Endothelial cell of umbilical vein (primary cell): ENCODE data around the gene LRFN3. TPM values are rescaled to one million over a fixed set of nuclear protein-coding genes. Genes with fewer than 3 reads are reported as not detected.

Source experiments
- BruUV-seq: library from RNA; stranded (reverse); fragments of 400-500 nt; replicated peaks from 2 replicates; lab custom pipeline; 2021; lab: Mats Ljungman, UMichigan
- CTCF ChIA-PET: fragments of 300-600, 350-600 bp; sonication (Branson Sonifier 250); formaldehyde crosslinking; loops from one replicate; lab custom pipeline; 2021; ENCODE audit warnings: antibody characterized with exemption, inconsistent platforms; lab: Charles Lee
- POLR2A ChIA-PET: fragments of 300-600, 350-600 bp; sonication (Branson Sonifier 250); formaldehyde crosslinking; loops from one replicate; lab custom pipeline; 2021; ENCODE audit warnings: antibody characterized with exemption, inconsistent platforms; lab: Charles Lee
- DNase-seq: peaks from one replicate; pipeline ENCODE4 v3.0.0-alpha.2; 2011; ENCODE audit warnings: low read depth, low spot score
- FAIRE-seq: peaks from 2 replicates; lab custom pipeline; 2011; peaks lifted over from hg19 to GRCh38; lab: Jason Lieb, UNC
- H2AFZ ChIP-seq: 2 replicates; pipeline ENCODE4 v1.6.0; 2012; ENCODE audit warnings: low read depth, low read length, control low read depth, inconsistent platforms
- H3K27ac ChIP-seq: 2 replicates; pipeline ENCODE4 v1.5.1; 2011; ENCODE audit warnings: low read depth, mild to moderate bottlenecking, control low read depth, low read length, moderate library complexity; ENCODE audit not compliant: insufficient read depth
- H3K27me3 ChIP-seq, 2 experiments: 2 replicates each; pipeline versions ENCODE4 v1.6.0 to v1.6.1; 2011; ENCODE audit warnings: low read length in 2 of 2, mixed read lengths in 1 of 2; ENCODE audit not compliant: control insufficient read depth in 2 of 2, insufficient read depth in 2 of 2
- H3K36me3 ChIP-seq, 2 experiments: 2 replicates in 1 of 2; 3 replicates in 1 of 2; pipeline ENCODE4 v1.5.1; 2011; ENCODE audit warnings: low read length in 2 of 2, mild to moderate bottlenecking in 1 of 2, moderate library complexity in 1 of 2; ENCODE audit not compliant: control insufficient read depth in 2 of 2, insufficient read depth in 2 of 2; ENCODE audit errors: extremely low read depth in 1 of 2
- H3K4me1 ChIP-seq: 3 replicates; pipeline ENCODE4 v1.5.1; 2011; ENCODE audit warnings: mild to moderate bottlenecking, low read length; ENCODE audit not compliant: control insufficient read depth, insufficient read depth; ENCODE audit errors: extremely low read depth
- H3K4me2 ChIP-seq: 2 replicates; pipeline ENCODE4 v1.6.1; 2011; ENCODE audit warnings: low read length, control low read depth, mixed read lengths; ENCODE audit not compliant: insufficient read depth
- H3K4me3 ChIP-seq, 3 experiments: fragments of 200-600 bp in 1 of 3; sonication (generic), shearing (Covaris generic) in 1 of 3; replicated peaks in 1 of 3; 2 replicates each; pipeline ENCODE4 v1.5.1; 2011 to 2016; ENCODE audit warnings: control low read depth in 3 of 3, low read length in 3 of 3, mild to moderate bottlenecking in 2 of 3, inconsistent platforms in 1 of 3, low read depth in 1 of 3, moderate library complexity in 1 of 3; ENCODE audit not compliant: insufficient read depth in 1 of 3
- H3K79me2 ChIP-seq: 2 replicates; pipeline ENCODE4 v1.6.0; 2012; ENCODE audit warnings: low read length, inconsistent platforms; ENCODE audit not compliant: control insufficient read depth, insufficient read depth
- H3K9ac ChIP-seq: replicated peaks from 2 replicates; pipeline ENCODE3; 2011; ENCODE audit warnings: low read length, control low read depth; ENCODE audit not compliant: insufficient read depth; ENCODE audit errors: extremely low read depth
- H3K9me1 ChIP-seq: replicated peaks from 3 replicates; pipeline ENCODE4 v1.6.0; 2011; ENCODE audit warnings: mild to moderate bottlenecking, low read length; ENCODE audit not compliant: control insufficient read depth, insufficient read depth; ENCODE audit errors: extremely low read depth
- H3K9me3 ChIP-seq: replicated peaks from 2 replicates; pipeline ENCODE4 v1.5.1; 2012; ENCODE audit warnings: low read length, inconsistent platforms; ENCODE audit not compliant: control insufficient read depth, insufficient read depth
- H4K20me1 ChIP-seq: replicated peaks from 2 replicates; pipeline ENCODE3; 2011; ENCODE audit warnings: mild to moderate bottlenecking, low read length; ENCODE audit not compliant: control insufficient read depth, insufficient read depth; ENCODE audit errors: extremely low read depth
- EZH2 ChIP-seq: IDR thresholded peaks from 2 replicates; pipeline ENCODE4 v1.6.1; 2012; ENCODE audit warnings: borderline replicate concordance, low read depth, mild to moderate bottlenecking, moderate library complexity, low read length, inconsistent platforms; ENCODE audit not compliant: severe bottlenecking
- FOS ChIP-seq: IDR thresholded peaks from 2 replicates; pipeline ENCODE4 v1.6.1; 2011; ENCODE audit warnings: mild to moderate bottlenecking, low read length, moderate library complexity, borderline replicate concordance; ENCODE audit not compliant: insufficient read depth
- GATA2 ChIP-seq: IDR thresholded peaks from 2 replicates; pipeline ENCODE4 v1.7.0; 2011; ENCODE audit warnings: low read depth, mild to moderate bottlenecking, moderate library complexity, mixed read lengths, low read length; ENCODE audit not compliant: insufficient read length, insufficient read depth
- JUN ChIP-seq: IDR thresholded peaks from 2 replicates; pipeline ENCODE4 v1.6.1; 2011; ENCODE audit warnings: borderline replicate concordance, low read depth; ENCODE audit not compliant: insufficient read length, insufficient read depth
- MYC ChIP-seq: IDR thresholded peaks from one replicate; pipeline ENCODE4 v1.6.1; 2011; ENCODE audit warnings: mild to moderate bottlenecking, low read depth, low read length
- POLR2A ChIP-seq: IDR thresholded peaks from 2 replicates; pipeline ENCODE4 v1.6.1; 2012; ENCODE audit warnings: low read depth, mild to moderate bottlenecking, control low read depth, low read length
- POLR2AphosphoS5 ChIP-seq: IDR thresholded peaks from 2 replicates; pipeline ENCODE4 v1.6.1; 2012; ENCODE audit warnings: low read depth, mild to moderate bottlenecking, control low read depth, low read length, moderate library complexity; ENCODE audit not compliant: insufficient read depth
- dilution Hi-C: fragments of 300-500 bp; cut with MboI; formaldehyde crosslinking; loops from one replicate; pipeline ENCODE4 v1.15.0; 2019; ENCODE audit warnings: low sequenced_read_pairs; ENCODE audit not compliant: extremely low pct_ligation_motif_present
- intact Hi-C: fragments of 100-400 bp; cut with micrococcal nuclease; formaldehyde crosslinking; loops from one replicate; pipeline ENCODE4 v1.10.0; 2022
- polyA plus RNA-seq, 4 experiments: library from polyadenylated mRNA; depleted of rRNA in 3 of 4; stranded (reverse) in 3 of 4; unstranded in 1 of 4; fragments of >200 nt; gene quantifications; 2 replicates each; pipeline versions ENCODE4 v1.2.1 to v1.2.3, GENCODE V29; 2011 to 2012; ENCODE audit warnings: missing spikeins in 1 of 4
- total RNA-seq: library from RNA; stranded (reverse); gene quantifications from 2 replicates; pipeline ENCODE4 v1.2.3, GENCODE V29; 2021
- TF ChIP-seq, protein P1 (sequence below): IDR thresholded peaks from 2 replicates; pipeline ENCODE4 v1.6.1; 2011; ENCODE audit not compliant: insufficient read depth, insufficient read length
- TF ChIP-seq, protein P2 (sequence below), 2 donors: IDR thresholded peaks; 1 replicate in 1 of 2; 2 replicates in 1 of 2; pipeline ENCODE4 v1.5.1; 2011; ENCODE audit warnings: low read length in 2 of 2, mild to moderate bottlenecking in 2 of 2, moderate library complexity in 2 of 2, control low read depth in 1 of 2, inconsistent platforms in 1 of 2, low read depth in 1 of 2; ENCODE audit not compliant: insufficient read depth in 1 of 2; ENCODE audit errors: extremely low read depth in 1 of 2

Gene LRFN3
- total and polyA plus RNA-seq, 2 donors (not counting 3 experiments of a cell fraction or from before 2014, with no cell fraction given), result 4.1 to 15.9 TPM

DNA sequence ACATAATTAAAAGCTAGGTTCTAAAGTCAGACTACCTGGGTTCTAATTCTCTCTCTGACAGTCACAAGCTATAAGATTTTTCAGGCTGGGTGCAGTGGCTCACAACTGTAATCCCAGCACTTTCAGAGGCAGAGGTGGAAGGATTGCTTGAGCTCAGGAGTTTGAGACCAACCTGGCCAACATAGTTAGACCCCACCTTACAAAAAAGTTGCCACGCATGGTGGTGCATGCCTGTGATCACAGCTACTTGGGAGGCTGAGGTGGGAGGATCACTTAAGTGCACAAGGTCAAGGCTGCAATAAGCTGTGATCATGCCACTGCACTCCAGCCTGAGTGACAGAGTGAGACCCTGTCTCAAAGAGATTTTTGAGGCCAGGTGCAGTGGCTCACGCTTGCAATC is 41.8 kb upstream of the LRFN3 start:
- Histone ChIP-seq H3K27me3 (no peaks in the 10 kb centered on the region), H3K9me1 (no peaks in the 10 kb centered on the region), H3K4me1 (peaks cover 10% of the 10 kb centered on the region), H4K20me1 (no peaks in the 10 kb centered on the region), H3K79me2 (peaks cover 2% of the 10 kb centered on the region), H2AFZ (no peak overlapping the region), H3K4me2 (no peak overlapping the region), H3K4me3 (no peak overlapping the region), H3K9me3 (no peaks in the 10 kb centered on the region), H3K36me3 (peaks cover 0 to 20% of the 10 kb centered on the region in 2 experiments), H3K9ac (no peak overlapping the region), H3K27ac (no peak overlapping the region)
- no peak for FAIRE-seq
- POLR2A ChIA-PET, result no interaction called here
- dilution Hi-C loops, result no loop called here
- no peak for DNase-seq
- TF ChIP-seq EZH2 (no peak), JUN (no peak), FOS (no peak), POLR2AphosphoS5 (no peak), POLR2A (no peak), GATA2 (no peak), MYC (no peak)
- TF ChIP-seq, protein P1, sequence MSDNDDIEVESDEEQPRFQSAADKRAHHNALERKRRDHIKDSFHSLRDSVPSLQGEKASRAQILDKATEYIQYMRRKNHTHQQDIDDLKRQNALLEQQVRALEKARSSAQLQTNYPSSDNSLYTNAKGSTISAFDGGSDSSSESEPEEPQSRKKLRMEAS, result no peak
- TF ChIP-seq, protein P2, sequence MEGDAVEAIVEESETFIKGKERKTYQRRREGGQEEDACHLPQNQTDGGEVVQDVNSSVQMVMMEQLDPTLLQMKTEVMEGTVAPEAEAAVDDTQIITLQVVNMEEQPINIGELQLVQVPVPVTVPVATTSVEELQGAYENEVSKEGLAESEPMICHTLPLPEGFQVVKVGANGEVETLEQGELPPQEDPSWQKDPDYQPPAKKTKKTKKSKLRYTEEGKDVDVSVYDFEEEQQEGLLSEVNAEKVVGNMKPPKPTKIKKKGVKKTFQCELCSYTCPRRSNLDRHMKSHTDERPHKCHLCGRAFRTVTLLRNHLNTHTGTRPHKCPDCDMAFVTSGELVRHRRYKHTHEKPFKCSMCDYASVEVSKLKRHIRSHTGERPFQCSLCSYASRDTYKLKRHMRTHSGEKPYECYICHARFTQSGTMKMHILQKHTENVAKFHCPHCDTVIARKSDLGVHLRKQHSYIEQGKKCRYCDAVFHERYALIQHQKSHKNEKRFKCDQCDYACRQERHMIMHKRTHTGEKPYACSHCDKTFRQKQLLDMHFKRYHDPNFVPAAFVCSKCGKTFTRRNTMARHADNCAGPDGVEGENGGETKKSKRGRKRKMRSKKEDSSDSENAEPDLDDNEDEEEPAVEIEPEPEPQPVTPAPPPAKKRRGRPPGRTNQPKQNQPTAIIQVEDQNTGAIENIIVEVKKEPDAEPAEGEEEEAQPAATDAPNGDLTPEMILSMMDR (IDR thresholded peaks at IDR 0.05; ENCODE audit: extremely low read depth in 1 of 2, insufficient read depth in 1 of 2, low read depth in 1 of 2, low read length in 2 of 2), result no peak
- intact Hi-C loops, result no loop called here
- CTCF ChIA-PET, result interaction anchor here (0.7 to 1.1 kb wide), 3 partner anchors 11 to 20 kb away, joined by 3 read pairs; no protein-coding TSS in a partner anchor
- BruUV-seq, result no TSS peak
